OCI-LY7 (cell line): ENCODE data around the gene CTNNBIP1. TPM values are rescaled to one million over a fixed set of nuclear protein-coding genes. Genes with fewer than 3 reads are reported as not detected.

Source experiments
- BruUV-seq: library from RNA; stranded (reverse); fragments of 400-500 nt; replicated peaks from 2 replicates; lab custom pipeline; 2021; lab: Mats Ljungman, UMichigan
- CTCF ChIA-PET: fragments of 300-600 bp; sonication (Branson Sonifier 250); formaldehyde crosslinking; loops from one replicate; lab custom pipeline; 2022; ENCODE audit warnings: antibody characterized with exemption; ENCODE audit not compliant: unreplicated experiment; lab: Charles Lee
- POLR2A ChIA-PET: fragments of 300-600 bp; sonication (Branson Sonifier 250); formaldehyde crosslinking; loops from one replicate; lab custom pipeline; 2022; ENCODE audit warnings: antibody characterized with exemption; lab: Charles Lee
- DNase-seq: peaks from one replicate; pipeline ENCODE4 v3.0.0-alpha.2; 2015; ENCODE audit warnings: low spot score
- H2AFZ ChIP-seq: fragments of 200-600 bp; sonication (generic), shearing (Covaris generic); 2 replicates; pipeline ENCODE4 v1.6.1; 2014; ENCODE audit warnings: mild to moderate bottlenecking, antibody characterized with exemption, low read length, moderate library complexity
- H3K27ac ChIP-seq: fragments of 200-600 bp; sonication (generic); 2 replicates; pipeline ENCODE4 v1.5.1; 2014; ENCODE audit warnings: mixed run types, low read depth, mild to moderate bottlenecking, moderate library complexity, low read length, inconsistent platforms; ENCODE audit not compliant: poor library complexity, severe bottlenecking
- H3K36me3 ChIP-seq: fragments of 200-600 bp; sonication (generic); 2 replicates; pipeline ENCODE4 v1.6.1; 2014; ENCODE audit warnings: mild to moderate bottlenecking, antibody characterized with exemption, low read length, moderate library complexity, mixed read lengths; ENCODE audit not compliant: insufficient read depth
- H3K4me1 ChIP-seq: fragments of 200-600 bp; sonication (generic); 2 replicates; pipeline ENCODE4 v1.5.1; 2014; ENCODE audit warnings: mild to moderate bottlenecking, low read length; ENCODE audit not compliant: insufficient read depth, poor library complexity, severe bottlenecking
- H3K4me2 ChIP-seq: fragments of 200-600 bp; sonication (generic); 2 replicates; pipeline ENCODE4 v1.6.1; 2014; ENCODE audit warnings: mild to moderate bottlenecking, low read length
- H3K4me3 ChIP-seq: fragments of 200-600 bp; sonication (generic); 2 replicates; pipeline ENCODE4 v1.5.1; 2014; ENCODE audit warnings: mild to moderate bottlenecking, low read depth, low read length; ENCODE audit not compliant: poor library complexity, severe bottlenecking
- H3K79me2 ChIP-seq: fragments of 200-600 bp; sonication (generic); 2 replicates; pipeline ENCODE4 v1.6.1; 2016; ENCODE audit warnings: low read depth, mild to moderate bottlenecking, low read length, moderate library complexity, mixed read lengths; ENCODE audit not compliant: insufficient read depth
- H3K9me2 ChIP-seq: fragments of 200-600 bp; sonication (generic); 2 replicates; pipeline ENCODE4 v1.6.1; 2016; ENCODE audit warnings: mild to moderate bottlenecking, low read length, mixed read lengths; ENCODE audit not compliant: insufficient read depth
- H3K9me3 ChIP-seq: fragments of 200-600 bp; sonication (generic); 2 replicates; pipeline ENCODE4 v1.6.1; 2014; ENCODE audit warnings: mild to moderate bottlenecking, mixed run types, low read length, mixed read lengths
- H4K20me1 ChIP-seq: fragments of 200-600 bp; sonication (generic); 2 replicates; pipeline ENCODE4 v1.6.1; 2014; ENCODE audit warnings: mild to moderate bottlenecking, antibody characterized with exemption, low read length, moderate library complexity, mixed read lengths; ENCODE audit not compliant: insufficient read depth
- EZH2phosphoT487 ChIP-seq: fragments of 200-600 bp; sonication (generic); IDR thresholded peaks from 2 replicates; pipeline ENCODE4 v1.6.1; 2018; ENCODE audit warnings: low read depth, borderline replicate concordance, mild to moderate bottlenecking, mixed run types, antibody characterized with exemption, low read length, moderate library complexity, mixed read lengths
- intact Hi-C: fragments of 100-400 bp; cut with micrococcal nuclease; formaldehyde crosslinking; loops from one replicate; pipeline ENCODE4 v1.10.0; 2022; ENCODE audit not compliant: unreplicated experiment
- total RNA-seq, 2 experiments: library from RNA; depleted of rRNA in 1 of 2; stranded (reverse); fragments of >200 nt in 1 of 2; shearing (Covaris generic) in 1 of 2; gene quantifications; 2 replicates each; pipeline ENCODE4 v1.2.3, GENCODE V29; 2014 to 2022
- TF ChIP-seq, protein P1 (sequence below): fragments of 200-600 bp; sonication (generic); conservative IDR thresholded peaks from 2 replicates; pipeline ENCODE4 v1.5.1; 2014; ENCODE audit warnings: mild to moderate bottlenecking, antibody characterized with exemption, low read length, moderate library complexity, mixed read lengths

CTNNBIP1 gene
- total RNA-seq, 2 experiments from 2014 or later, result 14.7 to 17.4 TPM

DNA sequence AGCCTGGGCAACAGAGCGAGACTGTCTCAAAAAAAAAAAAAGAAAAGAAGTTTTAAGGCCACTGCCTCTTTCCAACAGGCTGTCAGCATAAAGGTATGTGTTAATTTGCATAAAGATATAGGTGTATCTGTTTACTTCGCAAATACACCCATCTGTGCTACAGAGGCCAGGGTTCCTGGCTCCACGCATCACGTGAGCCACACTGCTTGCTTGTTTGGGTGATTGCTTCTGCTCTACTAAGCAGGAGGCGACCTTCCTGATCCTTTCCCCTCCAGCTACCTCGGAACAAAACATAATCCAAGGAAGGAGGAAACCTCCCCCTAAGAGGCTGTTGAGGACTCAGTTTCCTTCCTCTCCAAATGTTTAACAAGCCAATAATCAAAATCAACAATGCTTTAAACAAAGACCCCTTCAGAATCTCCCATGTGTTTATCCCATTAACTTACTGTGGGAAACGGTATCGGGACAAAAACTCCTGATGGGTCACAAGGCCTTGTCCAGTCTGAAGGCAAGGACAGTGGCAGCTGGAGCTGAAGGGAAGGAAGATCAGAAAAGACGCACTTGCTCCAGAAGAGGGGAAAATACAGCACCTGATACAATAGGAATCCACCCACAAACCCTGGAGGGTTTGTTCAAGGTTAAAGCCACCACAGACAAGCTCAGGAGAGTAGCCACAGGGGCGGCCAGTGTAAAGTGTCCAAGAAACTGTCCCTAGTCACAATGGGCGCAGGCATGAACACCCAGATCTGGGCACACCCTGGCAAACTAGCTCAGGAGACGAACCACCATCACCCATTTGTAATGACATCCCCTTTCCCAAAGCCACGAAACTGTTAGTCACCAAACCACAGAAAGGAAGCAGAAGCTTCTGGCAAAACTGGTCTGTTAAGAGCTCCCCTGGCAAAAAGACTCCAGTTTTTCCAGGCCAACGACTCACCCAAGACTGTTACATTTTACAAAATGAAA, 17.2 kb downstream of the CTNNBIP1 start:
- BruUV-seq, result no TSS peak
- intact Hi-C loops, result no loop called here
- POLR2A ChIA-PET, result no interaction called here

DNA sequence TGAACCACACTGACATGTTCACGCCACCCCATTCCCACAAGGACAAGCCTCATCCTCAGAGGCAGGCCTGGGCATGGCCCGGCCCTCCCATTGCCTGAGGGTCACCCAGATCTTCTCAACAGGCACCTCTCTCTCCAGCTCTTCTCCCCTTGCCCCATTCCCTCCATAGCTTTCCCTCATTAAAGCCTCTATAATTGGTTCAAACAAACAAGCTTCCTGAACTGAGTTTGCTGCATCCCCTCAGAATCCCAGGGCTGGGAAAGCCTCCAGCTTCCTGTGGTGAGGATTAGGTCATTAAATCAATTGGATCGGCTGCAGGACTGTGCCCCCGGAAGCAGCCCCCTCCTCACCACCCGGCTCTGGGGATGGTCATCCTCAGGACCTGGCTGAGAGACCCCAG, 18.9 kb downstream of the CTNNBIP1 start:
- H3K27ac ChIP-seq, result no peak overlapping the region
- BruUV-seq, result no TSS peak
- H2AFZ ChIP-seq, result no peak overlapping the region
- intact Hi-C loops, result no loop called here
- no peak overlapping the region for H3K4me2 ChIP-seq
- TF ChIP-seq, protein P1, sequence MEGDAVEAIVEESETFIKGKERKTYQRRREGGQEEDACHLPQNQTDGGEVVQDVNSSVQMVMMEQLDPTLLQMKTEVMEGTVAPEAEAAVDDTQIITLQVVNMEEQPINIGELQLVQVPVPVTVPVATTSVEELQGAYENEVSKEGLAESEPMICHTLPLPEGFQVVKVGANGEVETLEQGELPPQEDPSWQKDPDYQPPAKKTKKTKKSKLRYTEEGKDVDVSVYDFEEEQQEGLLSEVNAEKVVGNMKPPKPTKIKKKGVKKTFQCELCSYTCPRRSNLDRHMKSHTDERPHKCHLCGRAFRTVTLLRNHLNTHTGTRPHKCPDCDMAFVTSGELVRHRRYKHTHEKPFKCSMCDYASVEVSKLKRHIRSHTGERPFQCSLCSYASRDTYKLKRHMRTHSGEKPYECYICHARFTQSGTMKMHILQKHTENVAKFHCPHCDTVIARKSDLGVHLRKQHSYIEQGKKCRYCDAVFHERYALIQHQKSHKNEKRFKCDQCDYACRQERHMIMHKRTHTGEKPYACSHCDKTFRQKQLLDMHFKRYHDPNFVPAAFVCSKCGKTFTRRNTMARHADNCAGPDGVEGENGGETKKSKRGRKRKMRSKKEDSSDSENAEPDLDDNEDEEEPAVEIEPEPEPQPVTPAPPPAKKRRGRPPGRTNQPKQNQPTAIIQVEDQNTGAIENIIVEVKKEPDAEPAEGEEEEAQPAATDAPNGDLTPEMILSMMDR, result no peak
- no peak for TF ChIP-seq EZH2phosphoT487
- H4K20me1 ChIP-seq, result no peaks in the 10 kb centered on the region
- no peak for DNase-seq
- CTCF ChIA-PET, result interaction anchor here (0.6 to 1.0 kb wide), 2 partner anchors 19 to 42 kb away, joined by 3 to 5 read pairs; no protein-coding TSS in a partner anchor
- H3K4me1 ChIP-seq, result peaks cover 29% of the 10 kb centered on the region
- H3K9me2 ChIP-seq, result no peaks in the 10 kb centered on the region
- no peaks in the 10 kb centered on the region for H3K79me2 ChIP-seq
- no peak overlapping the region for H3K4me3 ChIP-seq
- H3K36me3 ChIP-seq, result no peaks in the 10 kb centered on the region
- no peaks in the 10 kb centered on the region for H3K9me3 ChIP-seq
- POLR2A ChIA-PET, result interaction anchor here (0.9 to 1.6 kb wide), 2 partner anchors 13 to 19 kb away, joined by 3 read pairs; partner anchors contain the start of gene CTNNBIP1

More for the DNA sequence above, 17.2 kb downstream of the CTNNBIP1 start:
- Histone ChIP-seq H2AFZ (no peak overlapping the region), H4K20me1 (no peaks in the 10 kb centered on the region), H3K9me2 (no peaks in the 10 kb centered on the region), H3K4me3 (no peak overlapping the region), H3K4me1 (peaks cover 29% of the 10 kb centered on the region), H3K36me3 (no peaks in the 10 kb centered on the region), H3K4me2 (no peak overlapping the region), H3K79me2 (no peaks in the 10 kb centered on the region), H3K9me3 (no peaks in the 10 kb centered on the region), H3K27ac (no peak overlapping the region)
- TF ChIP-seq, protein P1, result no peak
- TF ChIP-seq EZH2phosphoT487, result no peak
- CTCF ChIA-PET, result interaction anchor here (0.5 kb wide), 1 partner anchor 58 kb away, joined by 4 read pairs; no protein-coding TSS in a partner anchor
- DNase-seq, result no peak
